ENCODE data around the gene APPBP2.

- TF ChIP-seq, protein P1, sequence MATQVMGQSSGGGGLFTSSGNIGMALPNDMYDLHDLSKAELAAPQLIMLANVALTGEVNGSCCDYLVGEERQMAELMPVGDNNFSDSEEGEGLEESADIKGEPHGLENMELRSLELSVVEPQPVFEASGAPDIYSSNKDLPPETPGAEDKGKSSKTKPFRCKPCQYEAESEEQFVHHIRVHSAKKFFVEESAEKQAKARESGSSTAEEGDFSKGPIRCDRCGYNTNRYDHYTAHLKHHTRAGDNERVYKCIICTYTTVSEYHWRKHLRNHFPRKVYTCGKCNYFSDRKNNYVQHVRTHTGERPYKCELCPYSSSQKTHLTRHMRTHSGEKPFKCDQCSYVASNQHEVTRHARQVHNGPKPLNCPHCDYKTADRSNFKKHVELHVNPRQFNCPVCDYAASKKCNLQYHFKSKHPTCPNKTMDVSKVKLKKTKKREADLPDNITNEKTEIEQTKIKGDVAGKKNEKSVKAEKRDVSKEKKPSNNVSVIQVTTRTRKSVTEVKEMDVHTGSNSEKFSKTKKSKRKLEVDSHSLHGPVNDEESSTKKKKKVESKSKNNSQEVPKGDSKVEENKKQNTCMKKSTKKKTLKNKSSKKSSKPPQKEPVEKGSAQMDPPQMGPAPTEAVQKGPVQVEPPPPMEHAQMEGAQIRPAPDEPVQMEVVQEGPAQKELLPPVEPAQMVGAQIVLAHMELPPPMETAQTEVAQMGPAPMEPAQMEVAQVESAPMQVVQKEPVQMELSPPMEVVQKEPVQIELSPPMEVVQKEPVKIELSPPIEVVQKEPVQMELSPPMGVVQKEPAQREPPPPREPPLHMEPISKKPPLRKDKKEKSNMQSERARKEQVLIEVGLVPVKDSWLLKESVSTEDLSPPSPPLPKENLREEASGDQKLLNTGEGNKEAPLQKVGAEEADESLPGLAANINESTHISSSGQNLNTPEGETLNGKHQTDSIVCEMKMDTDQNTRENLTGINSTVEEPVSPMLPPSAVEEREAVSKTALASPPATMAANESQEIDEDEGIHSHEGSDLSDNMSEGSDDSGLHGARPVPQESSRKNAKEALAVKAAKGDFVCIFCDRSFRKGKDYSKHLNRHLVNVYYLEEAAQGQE (IDR thresholded peaks at IDR 0.05; ENCODE audit: insufficient read depth in 1 of 2, low read depth in 2 of 2, low read length in 2 of 2), result no peak
- TF ChIP-seq POLR2AphosphoS5 (IDR thresholded peaks at IDR 0.05; ENCODE audit: low read depth, low read length) (no peak), TAF1 (IDR thresholded peaks at IDR 0.05; ENCODE audit: borderline replicate concordance, insufficient read depth, low read length) (no peak), SIN3A (IDR thresholded peaks at IDR 0.05; ENCODE audit: borderline replicate concordance, insufficient read depth, low read length) (no peak), FOXP2 (optimal IDR thresholded peaks at IDR 0.05; ENCODE audit: borderline replicate concordance, extremely low read depth, extremely low read length, insufficient read depth) (no peak)
Observed at GRCh38 chr17:60565233-60565632, 39.2 kb upstream of the APPBP2 start.
